Measurements from ENCODE around the gene LEMD2. TPM values are rescaled to one million over a fixed set of nuclear protein-coding genes. Genes with fewer than 3 reads are reported as not detected.

LEMD2 gene
- polyA plus RNA-seq, 2 of the 4 experiments (the other 2 are of a cell fraction) = 43.2 to 48.8 TPM

DNA sequence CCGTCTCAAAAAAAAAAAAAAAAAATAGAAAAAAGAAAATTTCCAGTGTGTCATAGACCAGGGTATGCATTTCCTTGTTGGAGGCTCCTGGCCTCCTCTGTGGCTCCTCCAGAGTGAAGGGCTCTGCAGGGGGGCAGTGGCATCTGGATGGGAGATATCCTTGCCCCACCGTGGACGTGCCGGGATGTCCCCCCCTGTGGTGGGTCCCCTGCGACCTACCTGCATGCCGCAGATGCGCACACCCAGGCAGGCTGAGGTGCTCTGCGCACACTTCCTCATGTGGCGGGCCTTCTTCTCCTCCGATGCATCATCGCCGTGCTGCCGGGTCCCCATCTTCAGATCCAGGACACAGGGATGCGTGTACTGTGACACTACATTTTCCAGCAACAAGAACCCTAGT, 63.7 kb downstream of the LEMD2 start:
- POLR2A ChIA-PET = interaction anchor here (1.6 kb wide), 1 partner anchor 13 kb away, joined by 3 read pairs; no protein-coding TSS in a partner anchor
- H3K4me3 ChIP-seq = no peak overlapping the region
- H3K4me2 ChIP-seq = no peak overlapping the region
- no peak for FAIRE-seq
- H3K9me3 ChIP-seq = no peaks in the 10 kb centered on the region
- no peak overlapping the region for H3K27ac ChIP-seq
- no peaks in the 10 kb centered on the region for H3K4me1 ChIP-seq
- ATAC-seq = no peak
- TF ChIP-seq, protein P1, sequence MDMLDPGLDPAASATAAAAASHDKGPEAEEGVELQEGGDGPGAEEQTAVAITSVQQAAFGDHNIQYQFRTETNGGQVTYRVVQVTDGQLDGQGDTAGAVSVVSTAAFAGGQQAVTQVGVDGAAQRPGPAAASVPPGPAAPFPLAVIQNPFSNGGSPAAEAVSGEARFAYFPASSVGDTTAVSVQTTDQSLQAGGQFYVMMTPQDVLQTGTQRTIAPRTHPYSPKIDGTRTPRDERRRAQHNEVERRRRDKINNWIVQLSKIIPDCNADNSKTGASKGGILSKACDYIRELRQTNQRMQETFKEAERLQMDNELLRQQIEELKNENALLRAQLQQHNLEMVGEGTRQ (IDR thresholded peaks at IDR 0.05) = no peak
- TF ChIP-seq POLR2A (IDR thresholded peaks at IDR 0.05; ENCODE audit: low read length) = no peak
- no peak for TF ChIP-seq CBX2 (IDR thresholded peaks at IDR 0.05; ENCODE audit: borderline replicate concordance, low read depth)
- TF ChIP-seq MAFK (IDR thresholded peaks at IDR 0.05; ENCODE audit: partially characterized antibody) = no peak
- no peak for TF ChIP-seq RCOR1 (IDR thresholded peaks at IDR 0.05; ENCODE audit: low read depth, low read length)
- TF ChIP-seq ZNF302 (CRISPR knock-in tag; IDR thresholded peaks at IDR 0.05) = no peak
- no peak for TF ChIP-seq SMC3 (IDR thresholded peaks at IDR 0.05)
- TF ChIP-seq, protein P2, sequence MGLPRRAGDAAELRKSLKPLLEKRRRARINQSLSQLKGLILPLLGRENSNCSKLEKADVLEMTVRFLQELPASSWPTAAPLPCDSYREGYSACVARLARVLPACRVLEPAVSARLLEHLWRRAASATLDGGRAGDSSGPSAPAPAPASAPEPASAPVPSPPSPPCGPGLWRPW (IDR thresholded peaks at IDR 0.05) = no peak
- no peak for TF ChIP-seq CBX8 (IDR thresholded peaks at IDR 0.05)
- TF ChIP-seq NFE2L2 (conservative IDR thresholded peaks at IDR 0.05; ENCODE audit: low read length) = no peak
- TF ChIP-seq ZSCAN20 (CRISPR knock-in tag; IDR thresholded peaks at IDR 0.05) = no peak
- CTCF ChIA-PET = interaction anchor here (0.7 to 3.6 kb wide), 5 partner anchors 10 to 135 kb away, joined by 3 to 16 read pairs (median 4); partner anchors contain the start of gene UQCC2
- WGBS (ENCODE audit: missing lambda C conversion rate) = 79% methylated on average over 14 of the region's 14 CpGs
- DNase-seq (ENCODE audit: low read depth in 1 of 2, low spot score in 1 of 2) = no peak

DNA sequence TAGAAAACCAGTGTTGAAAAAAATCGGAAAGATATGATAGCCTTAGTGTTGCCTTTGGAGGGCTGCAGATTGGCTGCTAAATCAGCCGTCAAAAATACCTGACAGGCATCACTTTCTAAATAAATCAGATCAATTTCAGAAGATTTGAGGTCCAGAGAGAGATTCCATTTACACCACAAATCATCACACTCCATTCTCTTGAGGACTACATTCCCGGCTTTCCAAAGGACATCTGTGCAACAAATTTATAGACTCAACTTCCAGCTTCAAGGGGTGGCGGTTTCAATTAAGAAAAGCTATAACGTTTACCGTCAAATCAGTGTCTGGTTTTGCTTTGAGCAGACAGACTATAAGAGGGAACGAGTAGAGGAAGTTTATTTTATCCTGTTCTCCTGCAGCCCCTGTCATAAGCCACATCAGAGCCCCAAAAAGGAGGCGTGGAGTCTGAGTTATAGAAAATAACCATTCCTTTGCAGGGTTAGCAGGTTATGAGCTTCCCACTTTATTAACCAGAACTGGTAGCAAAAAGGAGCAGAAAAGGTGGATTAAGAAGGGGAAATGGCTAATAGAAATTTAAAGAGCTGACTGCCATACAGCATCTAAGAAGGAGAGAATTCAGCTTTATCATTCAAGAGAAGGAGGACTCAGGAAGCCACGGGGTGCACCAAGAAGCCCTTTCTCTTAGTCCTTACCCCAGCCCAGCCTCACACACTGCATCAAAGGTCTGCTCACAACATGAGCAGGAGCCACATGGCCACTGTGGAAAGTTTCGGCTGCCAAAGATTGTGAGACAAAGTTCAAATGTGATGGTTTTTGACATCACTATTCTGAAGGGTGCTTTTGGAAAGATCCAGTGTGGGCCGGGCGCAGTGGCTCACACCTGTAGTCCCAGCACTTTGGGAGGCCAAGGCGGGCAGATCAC, 64.6 kb downstream of the LEMD2 start:
- no peaks in the 10 kb centered on the region for H3K9me3 ChIP-seq
- ATAC-seq = no peak
- DNase-seq (ENCODE audit: low read depth in 1 of 2, low spot score in 1 of 2) = no peak
- no peak for TF ChIP-seq ZFP36 (IDR thresholded peaks at IDR 0.05; ENCODE audit: borderline replicate concordance, partially characterized antibody)
- no peak for TF ChIP-seq RARB (CRISPR knock-in tag; IDR thresholded peaks at IDR 0.05)
- no peak for TF ChIP-seq MAZ (IDR thresholded peaks at IDR 0.05; ENCODE audit: borderline replicate concordance, low read depth, low read length)
- no peak for TF ChIP-seq BHLHE40 (IDR thresholded peaks at IDR 0.05; ENCODE audit: low read depth, low read length)
- no peak for TF ChIP-seq CHD4 (IDR thresholded peaks at IDR 0.05; ENCODE audit: borderline replicate concordance)
- TF ChIP-seq CBX2 (IDR thresholded peaks at IDR 0.05; ENCODE audit: borderline replicate concordance, low read depth) = no peak
- H3K4me2 ChIP-seq = no peak overlapping the region
- POLR2A ChIA-PET = no interaction called here
- no peaks in the 10 kb centered on the region for H3K4me1 ChIP-seq
- no peak for FAIRE-seq
- 58% methylated on average over 13 of the region's 13 CpGs for WGBS (ENCODE audit: missing lambda C conversion rate)
- no peak overlapping the region for H3K4me3 ChIP-seq
- no peak overlapping the region for H3K27ac ChIP-seq
- CTCF ChIA-PET = interaction anchor here (0.7 to 2.9 kb wide), 5 partner anchors 13 to 134 kb away, joined by 3 to 18 read pairs (median 7); partner anchors contain the start of gene UQCC2

DNA sequence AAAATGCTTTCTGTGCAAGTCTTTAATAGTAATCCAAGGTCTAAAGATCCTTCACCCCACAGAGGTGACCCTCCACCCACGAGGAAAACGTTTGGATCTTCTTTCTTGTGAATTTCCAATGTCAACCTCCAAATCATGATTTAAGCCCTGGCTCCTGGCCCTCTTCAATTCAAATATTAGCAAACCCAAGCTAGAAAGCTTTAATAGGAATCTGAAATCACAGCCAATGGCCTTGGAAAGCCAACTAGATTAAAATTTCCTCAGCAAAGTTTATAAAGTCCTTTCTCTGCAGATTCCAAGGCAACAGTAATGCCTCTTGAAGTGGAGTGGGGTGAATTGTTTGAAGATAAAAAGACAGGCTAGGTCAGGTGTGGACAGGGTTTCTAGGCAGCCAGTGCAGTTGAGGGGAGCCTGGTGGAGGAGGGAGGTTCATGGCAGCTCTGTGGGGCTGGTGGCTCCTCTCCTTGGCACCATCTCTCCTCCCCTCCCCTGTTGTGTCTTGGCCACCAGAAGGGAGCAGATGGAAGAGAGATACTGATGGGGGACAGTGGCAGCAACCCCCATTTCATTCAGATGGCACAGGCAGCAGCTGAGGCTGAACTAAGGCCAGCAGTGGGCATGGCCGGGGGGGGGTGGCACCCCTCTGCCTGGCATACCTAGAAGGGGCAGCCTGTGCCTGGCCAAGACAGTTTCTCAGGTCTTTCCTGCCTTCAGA, 65.4 kb downstream of the LEMD2 start:
- ChIA-PET CTCF (interaction anchor here (1.0 to 2.9 kb wide), 6 partner anchors 12 to 68 kb away, joined by 3 to 18 read pairs (median 7); partner anchors contain the start of gene UQCC2), POLR2A (no interaction called here)
- 19% methylated on average over 2 of the region's 3 CpGs for WGBS (ENCODE audit: missing lambda C conversion rate)
- no peak overlapping the region for H3K27ac ChIP-seq
- TF ChIP-seq PHF8 (IDR thresholded peaks at IDR 0.05; ENCODE audit: borderline replicate concordance, low read depth) (no peak), NFE2L2 (conservative IDR thresholded peaks at IDR 0.05; ENCODE audit: low read length) (no peak), FOSL2 (IDR thresholded peaks at IDR 0.05) (no peak), FOSL2 (CRISPR knock-in tag; IDR thresholded peaks at IDR 0.05) (no peak), RFX5 (IDR thresholded peaks at IDR 0.05) (no peak), POLR2A (IDR thresholded peaks at IDR 0.05; ENCODE audit: low read length) (no peak), BHLHE40 (IDR thresholded peaks at IDR 0.05; ENCODE audit: low read depth, low read length) (no peak), HDAC2 (IDR thresholded peaks at IDR 0.05) (no peak), TFCP2L1 (CRISPR knock-in tag; IDR thresholded peaks at IDR 0.05) (no peak)
- no peaks in the 10 kb centered on the region for H3K9me3 ChIP-seq
- ATAC-seq (no peak), FAIRE-seq (no peak), DNase-seq (ENCODE audit: low read depth in 1 of 2, low spot score in 1 of 2) (no peak)
- H3K4me2 ChIP-seq = no peak overlapping the region
- H3K4me3 ChIP-seq = no peak overlapping the region
- no peaks in the 10 kb centered on the region for H3K4me1 ChIP-seq

Data from A549 (cell line).